Astrocyte of the cerebellum (primary cell): ENCODE data around the gene YKT6.

Source experiments
- DNase-seq: peaks from one replicate; pipeline ENCODE4 v3.0.0-alpha.2; 2011; ENCODE audit warnings: low read depth
- H3K4me3 ChIP-seq: 2 replicates; pipeline ENCODE4 v1.5.1; 2011; ENCODE audit warnings: mild to moderate bottlenecking, low read depth, low read length, moderate library complexity
- CTCF ChIP-seq: IDR thresholded peaks from 2 replicates; pipeline ENCODE4 v1.5.1; 2012; ENCODE audit warnings: low read length, low read depth, moderate library complexity, mild to moderate bottlenecking; ENCODE audit errors: missing control alignments
- in situ Hi-C: cut with HindIII; loops from 2 replicates; pipeline ENCODE4 v1.10.0; 2017; ENCODE audit warnings: low sequenced_read_pairs

The YKT6 gene

GRCh38 chr7:44256459-44256858 lies 55.7 kb downstream of the YKT6 start:
- in situ Hi-C loops: no loop called here
- no peak for TF ChIP-seq CTCF
- DNase-seq: no peak
- H3K4me3 ChIP-seq: no peak overlapping the region

GRCh38 chr7:44257213-44257612 lies 56.4 kb downstream of the YKT6 start:
- in situ Hi-C loops: no loop called here
- H3K4me3 ChIP-seq: no peak overlapping the region
- DNase-seq: no peak
- no peak for TF ChIP-seq CTCF

GRCh38 chr7:44257618-44258422 lies 57.0 kb downstream of the YKT6 start:
- no peak for TF ChIP-seq CTCF
- in situ Hi-C loops: no loop called here
- H3K4me3 ChIP-seq: no peak overlapping the region
- DNase-seq: peak; percentile 8

- no peak overlapping the region for H3K4me3 ChIP-seq
- in situ Hi-C loops: no loop called here
- no peak for DNase-seq
- TF ChIP-seq CTCF: no peak
Observed at GRCh38 chr7:44258423-44258760, 57.6 kb downstream of the YKT6 start.

GRCh38 chr7:44258865-44259546 lies 58.2 kb downstream of the YKT6 start:
- DNase-seq: no peak
- in situ Hi-C loops: no loop called here
- TF ChIP-seq CTCF: no peak
- H3K4me3 ChIP-seq: no peak overlapping the region

- peak; percentile 76 for DNase-seq
- TF ChIP-seq CTCF: no peak
- in situ Hi-C loops: no loop called here
- no peak overlapping the region for H3K4me3 ChIP-seq
Observed at GRCh38 chr7:44259547-44260457, 59.0 kb downstream of the YKT6 start.
